COLO829 (cell line): Measurements from ENCODE around the gene ENO3.

Experiments used
- DNase-seq: peaks from one replicate; pipeline ENCODE4 v3.0.0; 2012; ENCODE audit warnings: low spot score

The ENO3 gene

DNA sequence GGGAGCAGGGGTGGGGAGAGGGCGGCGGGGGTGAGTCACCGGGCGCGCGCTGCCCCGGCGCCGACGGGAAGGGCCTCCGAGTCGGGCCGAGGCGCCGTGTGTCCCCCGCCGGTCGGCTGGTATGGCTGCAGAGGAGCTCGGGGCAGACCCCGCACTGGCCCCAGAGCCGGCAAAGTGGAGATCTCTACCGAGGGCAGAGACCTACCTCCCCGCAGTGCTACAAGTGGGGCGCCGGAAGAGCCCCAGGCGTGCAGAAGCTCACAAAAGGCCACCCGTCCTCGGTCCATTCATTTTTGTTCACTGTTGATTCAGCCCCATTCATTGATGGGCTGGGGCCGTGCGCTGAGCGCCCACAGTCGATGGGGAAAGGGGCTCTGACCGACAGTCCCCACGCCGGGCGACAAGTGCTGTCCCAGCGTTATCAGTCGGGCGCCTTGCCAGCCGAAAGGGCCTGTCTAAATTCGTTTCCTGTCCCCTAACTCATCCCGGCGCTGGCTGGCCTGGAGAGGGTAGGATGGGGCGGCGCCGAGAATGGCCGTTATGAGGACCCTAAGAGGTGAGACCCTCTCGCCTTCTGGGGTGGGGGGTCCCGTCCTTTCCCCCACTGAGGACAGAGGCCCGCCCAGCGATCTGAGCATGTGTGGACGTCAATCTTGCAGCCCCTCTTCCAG lies 709 bp upstream of the ENO3 start:
- no peak for DNase-seq

DNA sequence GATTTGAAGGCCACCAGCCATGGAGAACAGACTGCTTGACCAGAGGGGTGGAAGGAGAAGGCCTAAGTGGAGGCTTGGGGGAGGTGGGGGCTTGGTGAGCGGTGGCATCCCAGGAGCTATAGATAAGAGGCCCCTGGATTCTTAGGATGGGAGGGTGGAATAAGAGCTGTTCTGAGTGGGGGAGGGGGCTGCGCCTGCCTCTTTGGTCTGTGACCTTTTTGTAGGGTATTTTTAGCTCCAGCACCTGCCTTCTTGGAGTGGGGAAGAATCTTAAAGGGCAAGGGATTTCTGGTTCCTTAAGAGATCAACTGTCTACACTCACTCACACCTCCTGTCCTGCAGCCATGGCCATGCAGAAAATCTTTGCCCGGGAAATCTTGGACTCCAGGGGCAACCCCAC lies 567 bp downstream of the ENO3 start:
- no peak for DNase-seq

DNA sequence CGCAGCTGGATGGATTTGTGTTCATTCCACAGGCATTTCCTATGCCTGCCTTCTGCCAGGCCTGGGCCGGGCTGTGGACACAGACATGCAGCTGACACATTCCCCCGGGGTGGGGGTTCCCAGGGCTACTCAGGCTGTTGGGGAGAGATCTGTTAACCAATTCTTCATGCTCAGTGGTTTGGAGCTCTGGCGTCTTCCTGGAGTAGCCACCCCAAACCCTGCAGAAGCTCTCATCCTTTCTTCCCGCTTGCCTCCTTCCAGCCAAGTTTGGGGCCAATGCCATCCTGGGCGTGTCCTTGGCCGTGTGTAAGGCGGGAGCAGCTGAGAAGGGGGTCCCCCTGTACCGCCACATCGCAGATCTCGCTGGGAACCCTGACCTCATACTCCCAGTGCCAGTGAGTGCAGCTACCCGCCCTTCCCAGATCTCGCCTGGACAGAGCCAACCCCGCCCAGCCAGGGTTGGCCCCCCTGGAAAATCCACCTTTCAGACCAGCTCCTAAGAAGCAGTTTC lies 2.6 kb downstream of the ENO3 start:
- no peak for DNase-seq

DNA sequence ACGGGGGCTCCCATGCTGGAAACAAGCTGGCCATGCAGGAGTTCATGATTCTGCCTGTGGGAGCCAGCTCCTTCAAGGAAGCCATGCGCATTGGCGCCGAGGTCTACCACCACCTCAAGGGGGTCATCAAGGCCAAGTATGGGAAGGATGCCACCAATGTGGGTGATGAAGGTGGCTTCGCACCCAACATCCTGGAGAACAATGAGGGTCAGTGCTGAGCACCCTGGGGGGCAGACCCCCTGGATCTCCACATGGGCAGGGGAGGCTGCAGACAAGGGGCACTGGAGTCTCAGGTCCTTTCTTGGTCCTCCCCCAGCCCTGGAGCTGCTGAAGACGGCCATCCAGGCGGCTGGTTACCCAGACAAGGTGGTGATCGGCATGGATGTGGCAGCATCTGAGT lies 4.2 kb downstream of the ENO3 start:
- DNase-seq = no peak

DNA sequence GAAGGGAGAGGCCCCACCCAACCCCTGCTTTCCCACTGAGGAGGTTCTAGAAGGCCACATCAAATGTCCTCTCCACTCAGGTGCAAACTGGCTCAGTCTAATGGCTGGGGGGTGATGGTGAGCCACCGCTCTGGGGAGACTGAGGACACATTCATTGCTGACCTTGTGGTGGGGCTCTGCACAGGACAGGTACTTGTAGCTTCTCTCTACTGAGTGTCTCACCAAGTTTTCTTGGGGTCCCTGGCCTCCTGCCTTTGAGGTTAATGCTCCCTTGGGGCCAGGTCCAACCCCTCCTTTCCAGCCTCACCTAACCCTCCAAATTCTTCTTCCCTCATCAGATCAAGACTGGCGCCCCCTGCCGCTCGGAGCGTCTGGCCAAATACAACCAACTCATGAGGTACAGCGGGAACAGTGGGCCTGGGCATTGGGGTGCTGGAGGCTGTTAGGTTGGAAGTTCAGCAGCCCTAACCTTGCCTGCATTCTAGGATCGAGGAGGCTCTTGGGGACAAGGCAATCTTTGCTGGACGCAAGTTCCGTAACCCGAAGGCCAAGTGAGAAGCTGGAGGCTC lies 5.7 kb downstream of the ENO3 start:
- no peak for DNase-seq

DNA sequence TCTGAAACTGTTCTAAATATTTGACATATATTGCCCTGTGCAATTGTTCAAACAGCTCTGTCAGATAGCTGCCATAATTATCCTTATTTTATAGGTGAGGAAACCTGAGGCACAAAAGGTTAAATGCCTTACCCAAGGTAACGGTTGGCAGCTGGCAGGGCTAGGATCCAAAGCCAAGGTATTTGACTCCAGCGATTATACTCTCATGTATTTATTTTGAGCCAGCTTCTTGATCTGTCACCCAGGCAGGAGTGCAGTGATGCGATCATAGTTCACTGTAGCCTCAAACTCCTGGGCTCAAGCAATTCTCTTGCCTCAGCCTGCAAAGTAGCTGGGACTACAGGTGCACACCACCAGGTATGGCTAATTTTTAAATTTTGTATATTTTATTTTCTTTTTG lies 7.2 kb downstream of the ENO3 start:
- DNase-seq = no peak

DNA sequence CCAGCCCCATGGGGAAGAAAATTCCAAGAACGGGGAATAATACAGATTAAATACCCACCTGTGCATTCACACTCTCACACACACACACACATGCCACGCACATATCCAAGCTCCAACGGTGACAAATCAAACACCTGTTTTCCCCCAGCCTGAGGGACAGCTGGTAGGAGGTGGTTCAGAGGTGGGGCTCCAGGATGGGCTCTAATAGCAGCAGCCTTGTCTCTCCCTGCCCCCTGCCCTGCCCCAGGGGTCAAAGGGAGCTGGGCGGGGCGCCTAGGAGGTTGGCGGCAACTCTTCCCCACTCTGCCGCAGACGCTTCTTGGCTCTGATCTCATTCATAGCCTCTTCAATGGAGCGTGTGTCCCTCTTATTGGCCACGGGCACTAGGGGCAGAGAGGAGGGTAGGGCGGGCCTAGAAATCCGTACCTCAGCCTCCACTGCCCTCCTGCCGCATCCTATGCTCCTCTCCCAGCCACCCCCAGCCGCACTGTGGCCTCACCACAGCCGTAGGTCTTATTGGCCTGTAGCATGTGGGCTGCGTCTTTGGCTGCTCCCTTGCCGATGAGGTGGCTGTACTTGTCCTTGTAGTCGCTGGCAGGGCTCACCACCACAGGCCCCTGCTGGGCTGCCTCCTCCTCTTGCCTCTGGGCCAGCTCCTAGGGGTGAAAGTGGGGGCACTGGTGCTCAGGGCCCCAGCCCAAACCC lies 8.5 kb downstream of the ENO3 start:
- no peak for DNase-seq

DNA sequence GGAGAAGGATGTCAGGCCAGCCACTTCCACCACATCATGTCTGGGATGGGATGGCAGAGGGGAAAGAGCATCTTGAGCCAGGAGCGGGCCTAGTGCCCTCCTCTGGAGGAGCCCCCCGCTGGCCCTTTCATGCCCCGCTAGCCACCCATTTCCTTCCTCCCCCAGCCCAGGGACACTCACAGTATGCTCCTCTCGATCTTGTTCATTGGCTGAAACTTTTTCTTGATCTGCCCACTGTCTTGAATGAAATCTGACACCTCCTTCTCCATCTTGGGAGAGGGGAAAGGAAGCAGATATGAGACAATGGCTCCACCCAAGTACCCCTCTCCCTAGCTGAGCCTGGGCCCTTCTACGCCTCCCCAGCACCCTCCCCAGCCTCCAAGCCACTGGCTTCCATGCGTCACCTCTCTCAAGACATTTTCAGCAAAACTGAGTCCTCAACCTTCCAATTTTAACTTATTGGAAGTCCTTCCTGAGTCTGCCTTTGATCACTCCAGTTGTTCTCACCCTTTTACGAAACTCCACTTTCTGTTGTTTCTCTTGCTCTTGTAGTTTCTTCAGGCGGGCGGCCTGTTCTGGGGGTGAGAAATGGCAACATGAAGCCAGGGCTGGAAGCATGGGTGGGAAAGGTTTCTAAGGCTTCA lies 9.5 kb downstream of the ENO3 start:
- no peak for DNase-seq

DNA sequence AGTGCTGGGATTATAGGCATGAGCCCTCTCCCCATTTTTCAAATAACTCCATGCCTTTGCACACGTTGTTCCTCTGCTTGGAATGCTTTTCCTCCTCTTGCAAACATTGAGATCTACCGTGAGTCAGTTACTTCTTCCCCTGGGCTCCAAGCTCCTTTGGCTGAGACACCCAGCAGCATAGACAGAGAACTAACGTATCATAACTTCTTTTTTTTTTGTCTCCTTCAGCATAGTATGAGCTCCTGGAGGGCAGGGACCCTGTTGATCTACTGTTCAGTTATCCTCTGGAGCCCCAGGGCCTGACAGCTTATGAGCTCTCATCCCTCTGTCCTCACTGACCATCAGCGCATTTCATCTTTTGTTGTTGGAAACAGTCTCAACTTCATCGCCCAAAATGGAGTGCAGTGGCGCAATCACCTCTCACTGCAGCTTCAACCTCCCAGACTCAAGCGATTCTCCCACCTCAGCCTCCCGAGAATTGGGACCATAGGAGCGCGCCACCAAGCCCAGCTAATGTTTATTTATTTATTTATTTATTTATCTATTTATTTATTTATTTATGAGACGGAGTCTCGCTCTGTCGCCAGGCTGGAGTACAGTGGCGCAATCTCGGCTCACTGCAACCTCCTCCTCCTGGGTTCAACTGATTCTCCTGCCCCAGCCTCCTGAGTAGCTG lies 14.5 kb downstream of the ENO3 start:
- DNase-seq = no peak

DNA sequence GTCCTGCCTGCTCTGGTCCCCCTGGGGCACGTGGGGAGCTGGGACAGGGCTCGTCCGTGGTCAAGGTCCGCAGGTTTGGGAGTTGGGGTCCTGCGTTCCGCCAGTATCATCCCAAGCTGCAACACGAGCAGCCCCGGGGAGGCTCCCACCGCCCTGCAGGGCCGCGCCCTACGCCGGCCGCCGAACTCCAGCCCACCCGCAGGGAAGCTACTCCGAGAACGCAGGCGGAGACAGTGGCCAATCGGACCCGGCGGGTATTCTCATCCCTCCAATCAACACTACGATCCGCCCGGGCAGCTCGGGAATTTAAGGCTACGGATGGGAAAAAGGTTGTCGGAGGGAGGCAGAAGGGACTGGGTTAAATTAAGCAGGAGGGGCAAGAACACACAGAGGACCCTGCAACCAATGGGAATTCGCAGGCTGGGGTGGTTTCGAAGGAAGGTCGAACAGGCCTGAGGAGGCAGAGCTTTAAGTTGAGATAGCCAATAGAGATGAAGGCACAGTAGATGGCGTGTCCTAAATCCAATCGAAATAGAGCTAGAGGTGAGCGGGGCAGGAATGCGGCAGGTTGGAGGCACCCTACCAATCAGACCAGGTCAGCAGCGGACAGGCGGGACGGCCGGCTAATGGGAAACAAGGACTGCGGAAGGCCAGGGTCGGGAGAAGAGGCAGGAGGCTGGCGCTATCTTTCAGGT lies 16.1 kb downstream of the ENO3 start:
- DNase-seq = peak; percentile 99

DNA sequence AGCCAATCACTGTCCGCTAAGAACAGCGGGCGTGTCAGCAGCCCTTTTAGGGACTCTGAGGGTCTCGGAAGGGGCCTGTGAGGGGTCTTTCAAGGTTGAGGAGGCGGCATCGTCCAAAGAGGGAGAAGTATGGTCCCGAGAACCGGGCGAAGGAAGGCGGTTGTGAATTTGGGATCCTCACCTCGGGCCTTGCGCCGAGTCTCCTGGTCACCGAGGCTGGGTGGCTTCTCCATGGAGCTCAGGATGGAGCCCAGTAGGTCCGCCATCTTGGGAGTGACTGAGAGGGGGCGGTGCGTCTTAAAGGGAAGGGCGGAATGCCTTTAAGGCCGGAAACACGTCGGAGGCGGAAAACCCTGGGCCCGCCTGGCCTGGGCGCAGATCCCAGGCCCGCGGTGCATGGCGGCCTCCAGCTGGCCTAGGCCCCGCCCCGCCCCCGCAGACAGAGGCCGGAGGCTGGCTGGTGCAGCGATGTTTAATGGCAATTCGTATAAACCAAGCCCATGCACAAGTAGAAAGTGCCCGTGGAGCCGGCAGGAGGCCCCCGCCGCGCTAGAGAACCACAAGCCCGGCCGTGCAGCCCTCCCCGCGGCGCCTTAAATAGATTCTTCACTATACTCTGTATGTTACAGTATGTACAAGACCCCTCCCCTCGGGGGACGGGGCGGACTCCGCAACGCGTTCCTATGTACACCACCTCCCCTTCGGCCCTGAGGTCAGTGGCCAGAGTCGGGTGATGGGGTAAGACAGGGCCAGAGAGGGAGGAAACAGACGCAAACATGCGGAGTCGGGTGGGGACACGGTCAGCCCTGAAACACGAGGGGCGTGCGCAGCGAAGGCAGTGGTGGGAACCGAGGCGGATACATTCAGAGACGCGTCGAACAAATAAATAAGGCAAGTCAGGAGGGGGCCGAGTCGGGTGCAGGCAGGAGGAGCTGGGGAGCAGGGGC lies 16.9 kb downstream of the ENO3 start, which contains the start of gene SPAG7:
TSS of gene SPAG7 (minus strand) at position 279 of the 947 bp plus-strand sequence. CDS start at position 266, 13 bp downstream.
- peak; percentile 97 for DNase-seq

DNA sequence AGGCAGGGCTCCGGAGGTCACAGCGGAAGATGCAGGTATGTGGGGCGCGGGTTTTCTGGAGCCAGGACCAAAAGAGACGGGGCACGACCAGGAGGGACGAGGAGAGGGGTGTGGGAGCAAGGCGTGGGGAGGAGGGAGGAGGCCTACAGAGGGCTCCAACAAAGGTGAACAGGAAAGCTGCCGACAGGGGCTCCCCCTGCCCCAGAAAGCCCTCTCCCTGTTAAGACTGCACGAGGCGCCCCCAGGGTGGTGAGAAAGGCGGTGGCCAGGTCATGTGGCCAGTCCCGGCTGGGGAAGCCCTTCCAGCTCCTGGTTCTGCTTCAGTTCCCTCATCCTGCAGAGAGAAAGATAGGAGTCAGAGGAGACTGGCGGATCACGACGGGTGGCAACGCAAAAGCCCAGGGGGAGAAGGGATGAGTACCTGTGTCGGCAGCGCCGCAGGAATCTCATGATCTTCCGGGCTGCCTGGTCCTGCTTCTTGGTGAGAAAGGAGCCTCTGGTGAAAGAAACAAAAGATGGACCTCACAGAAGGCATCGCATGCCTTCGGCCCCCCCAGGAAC lies 17.6 kb downstream of the ENO3 start:
- no peak for DNase-seq

DNA sequence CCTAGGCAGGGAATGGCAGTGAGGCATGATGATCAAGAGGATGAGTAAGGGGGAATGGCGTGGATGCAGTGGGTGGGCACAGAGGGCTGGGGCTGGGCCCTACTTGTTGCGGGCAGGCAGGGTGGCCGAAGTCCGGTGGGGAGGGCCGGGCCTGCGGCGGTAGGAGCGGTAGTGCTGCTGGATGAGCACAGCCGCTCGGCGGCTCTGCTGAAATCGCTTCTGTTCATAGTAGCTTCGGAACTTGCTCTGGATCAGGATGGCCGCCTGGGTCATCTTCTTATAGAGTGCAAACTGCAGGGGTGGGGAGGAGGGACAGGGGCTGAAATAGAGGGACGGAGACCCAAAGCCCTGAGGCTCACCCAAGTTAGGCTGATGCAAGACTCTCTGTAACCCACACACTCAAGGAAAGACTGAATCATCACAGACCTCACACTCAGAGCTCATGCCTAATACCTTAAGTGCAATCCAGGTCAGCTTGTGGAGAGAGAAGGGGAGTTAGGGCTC lies 18.2 kb downstream of the ENO3 start:
- no peak for DNase-seq

DNA sequence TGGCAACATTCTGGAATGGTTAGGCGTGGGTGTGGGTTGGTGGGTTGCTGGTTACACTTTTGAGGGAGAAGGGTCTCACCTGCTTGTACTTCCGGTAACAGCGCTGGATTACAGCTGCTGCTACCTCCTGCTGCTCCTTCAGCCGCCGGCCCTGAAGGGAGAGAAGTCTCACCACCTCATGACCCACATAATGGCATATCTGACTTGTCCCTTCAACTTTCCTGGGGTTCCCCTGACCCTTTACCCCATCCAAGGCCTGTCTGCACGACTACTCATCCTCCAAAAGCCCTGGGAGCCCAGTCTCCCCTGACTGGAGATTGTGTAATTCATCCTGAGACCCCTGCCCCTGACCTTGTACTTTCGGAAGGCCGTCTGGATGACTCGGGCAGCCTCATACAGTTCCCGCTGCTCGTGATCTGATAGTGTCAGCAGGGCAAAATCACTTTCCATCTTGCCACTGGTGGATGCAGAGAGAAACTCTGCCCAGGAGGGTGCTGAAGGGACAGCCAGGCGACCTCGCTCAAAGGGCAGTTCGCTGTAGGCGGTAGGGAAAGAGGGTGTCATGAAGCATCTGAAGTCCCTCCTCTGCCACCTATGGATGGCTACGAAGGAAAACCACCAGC lies 18.7 kb downstream of the ENO3 start:
- no peak for DNase-seq

DNA sequence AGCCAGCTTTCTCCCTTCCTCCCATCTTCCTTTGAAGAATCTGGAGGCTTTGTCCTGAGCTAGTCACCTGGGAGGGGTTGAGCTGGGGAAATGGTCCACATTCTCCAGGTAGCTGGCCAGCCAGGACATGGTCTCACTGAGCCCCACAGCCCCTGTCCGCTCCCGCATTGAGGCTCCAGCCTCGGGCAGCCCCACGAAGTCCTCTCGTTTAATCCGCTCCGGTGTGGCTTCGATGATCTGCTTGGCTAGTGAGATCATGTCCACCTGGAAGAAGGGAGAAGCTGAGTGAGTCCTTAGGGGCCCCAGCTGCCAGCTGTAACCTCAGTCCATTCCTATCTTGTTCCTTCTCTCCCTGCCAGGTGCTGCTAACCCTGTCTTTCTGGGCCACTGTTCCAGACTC lies 19.4 kb downstream of the ENO3 start:
- DNase-seq = no peak

DNA sequence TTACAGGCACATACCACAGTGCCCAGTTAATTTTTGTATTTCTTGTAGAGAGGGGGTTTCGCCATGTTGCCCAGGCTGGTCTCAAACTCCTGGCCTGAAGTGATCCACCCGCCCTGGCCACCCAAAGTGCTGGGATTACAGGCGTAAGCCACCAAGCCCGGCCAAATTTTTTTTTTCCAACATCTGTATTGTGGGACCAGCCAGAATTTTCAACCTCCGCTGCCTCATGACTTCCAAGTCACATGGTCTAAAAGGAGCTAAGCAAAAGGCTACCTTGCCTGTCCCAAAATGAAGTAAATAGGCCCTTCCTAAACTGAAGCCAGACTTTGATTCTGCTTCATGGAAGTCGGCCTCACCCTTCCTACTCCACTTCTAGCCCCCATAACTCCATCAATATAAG lies 20.9 kb downstream of the ENO3 start:
- no peak for DNase-seq

DNA sequence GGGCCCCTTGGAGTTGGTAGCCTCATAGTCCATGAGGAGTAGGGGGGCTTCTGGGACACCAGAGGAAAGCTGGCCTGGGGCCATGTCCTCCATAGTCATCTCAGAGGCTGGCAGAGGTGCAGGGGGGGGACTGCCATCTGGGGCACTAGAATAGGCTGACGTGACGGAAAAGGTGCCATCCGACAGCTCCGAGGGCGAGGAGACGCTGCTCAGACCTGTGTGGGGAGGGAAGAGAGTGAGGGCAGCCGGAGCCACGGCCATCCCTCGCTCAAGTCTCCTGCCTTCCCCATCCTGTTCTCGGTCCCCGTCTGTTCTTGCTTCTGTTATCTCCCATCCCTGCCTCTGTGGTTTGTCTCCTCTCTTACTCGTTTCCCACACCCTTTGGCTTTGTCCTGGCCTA lies 21.4 kb downstream of the ENO3 start:
- DNase-seq = no peak

DNA sequence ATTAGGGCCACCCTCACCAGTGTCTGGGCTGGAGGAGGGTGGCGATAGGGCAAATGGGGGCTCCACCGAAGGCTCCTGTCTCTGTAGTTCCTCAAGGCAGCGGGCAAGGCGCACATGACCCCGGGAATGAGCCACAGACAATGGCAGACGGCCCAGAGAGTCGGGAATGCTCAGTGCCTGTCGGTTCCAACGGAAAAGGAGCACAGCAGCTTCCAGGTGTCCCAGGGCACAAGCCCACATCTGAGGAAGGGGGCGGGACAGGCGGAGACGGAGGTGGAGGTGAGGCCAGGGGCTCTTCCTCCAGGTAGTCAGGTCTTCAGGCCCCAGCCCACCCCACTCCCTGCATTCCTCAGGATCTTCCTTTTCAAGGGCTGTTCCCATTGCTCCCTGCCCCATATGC lies 21.8 kb downstream of the ENO3 start:
- DNase-seq = no peak
